ENCODE measurements around the gene MRLN. TPM values are rescaled to one million over a fixed set of nuclear protein-coding genes. Genes with fewer than 3 reads are reported as not detected.
"Not testable (repeated sequence)": the region's sequence is repeated elsewhere in the genome, so short reads cannot be mapped to it uniquely, and the experiment has no call there.

Gene MRLN
- total RNA-seq: not detected

DNA sequence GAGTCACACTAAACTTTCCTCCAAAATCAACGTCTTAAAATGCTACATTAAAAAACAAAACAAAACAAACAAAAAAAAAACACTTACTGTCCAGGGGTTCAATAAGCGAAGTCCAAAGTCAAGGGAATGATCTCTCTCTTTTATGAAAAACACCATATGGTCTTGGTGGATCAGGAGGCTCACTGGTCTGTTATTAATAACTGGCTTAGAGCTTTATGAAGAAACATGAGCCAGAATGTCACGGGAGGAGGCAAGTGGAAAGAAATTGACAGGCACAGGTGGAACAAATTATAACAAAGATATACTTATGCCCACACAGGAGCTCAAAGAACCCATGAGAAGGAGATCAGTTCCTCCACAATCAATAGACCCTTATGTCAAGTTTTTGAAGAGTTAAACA lies at the start of gene MRLN:
Gene MRLN, minus strand, starts transcription at position 189 of the 400 bp plus-strand sequence.
- no peak for ATAC-seq

GRCh38 chr10:59801171-59801570 lies 47.9 kb upstream of the MRLN start:
- no peak for ATAC-seq
- DNase-seq (ENCODE audit: low spot score): no peak

More for the DNA sequence above, at the start of gene MRLN:
- DNase-seq (ENCODE audit: low spot score): no peak

GRCh38 chr10:59799421-59799820 lies 46.2 kb upstream of the MRLN start:
- no peak for ATAC-seq
- DNase-seq (ENCODE audit: low spot score): no peak

DNA sequence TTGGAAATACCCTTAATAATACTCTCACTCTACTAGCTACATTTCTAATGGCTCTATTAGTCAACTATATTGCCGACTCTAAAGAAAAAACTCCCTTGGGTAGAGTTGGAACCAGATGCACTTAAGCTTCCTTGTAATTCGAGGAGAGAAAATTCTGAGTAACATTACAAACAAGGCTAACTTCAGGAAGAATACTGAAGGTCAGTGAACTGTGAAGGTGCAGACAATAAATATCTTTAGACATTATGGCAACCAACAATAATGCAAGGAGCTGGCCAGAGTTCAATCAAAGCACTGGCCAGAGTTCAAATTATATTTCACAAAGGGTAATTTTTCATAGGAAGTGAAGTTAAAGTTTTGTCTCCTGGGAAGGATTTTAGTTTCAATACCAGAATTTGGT lies 40.7 kb upstream of the MRLN start:
- no peak for ATAC-seq
- no peak for DNase-seq (ENCODE audit: low spot score)

DNA sequence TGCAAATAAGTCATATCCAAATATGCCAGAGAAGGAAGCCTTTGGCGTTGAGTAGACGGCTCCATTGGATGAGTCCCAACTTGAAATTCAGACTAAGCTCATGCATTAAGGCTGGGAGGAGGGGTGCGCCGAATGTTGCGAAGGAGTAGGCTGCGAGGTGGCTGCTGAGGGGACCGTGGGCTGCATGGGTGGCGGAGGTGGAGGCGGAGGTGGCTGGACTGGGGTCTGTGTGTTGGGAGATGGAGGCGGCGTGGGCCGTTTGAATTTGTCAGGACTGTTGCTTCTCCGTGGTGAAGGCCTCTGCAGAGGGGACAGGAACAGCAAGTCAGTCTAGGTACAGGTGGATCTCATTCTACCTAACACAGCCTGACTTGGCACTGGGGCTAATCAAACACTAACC lies 39.6 kb upstream of the MRLN start:
- DNase-seq (ENCODE audit: low spot score) (no peak), ATAC-seq (no peak)

GRCh38 chr10:59791601-59792000 lies 38.3 kb upstream of the MRLN start:
- DNase-seq (ENCODE audit: low spot score) (no peak), ATAC-seq (no peak)

GRCh38 chr10:59790080-59790479 lies 36.8 kb upstream of the MRLN start:
- ATAC-seq; DNase-seq (ENCODE audit: low spot score): not testable (repeated sequence)

DNA sequence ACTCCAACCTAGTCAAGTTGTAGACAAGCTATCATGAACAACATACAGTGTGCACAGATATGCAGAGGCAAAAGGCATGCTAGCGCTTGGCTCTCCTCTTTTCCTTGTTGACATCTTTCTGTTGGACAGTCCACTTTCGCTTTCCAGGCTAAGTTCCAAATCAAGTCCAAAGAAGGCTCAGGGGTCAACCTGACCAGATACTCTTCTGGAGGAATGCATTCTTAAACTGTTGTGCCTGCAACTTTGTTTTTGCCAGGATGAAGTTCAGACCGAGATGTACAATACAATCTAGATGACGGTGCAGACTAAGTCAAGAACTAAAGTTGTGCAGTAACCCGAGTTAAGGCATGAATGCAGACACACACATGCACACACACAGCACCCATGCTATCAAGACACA lies 35.7 kb upstream of the MRLN start:
- peak; percentile 36 for ATAC-seq
- DNase-seq (ENCODE audit: low spot score): not testable (repeated sequence)

DNA sequence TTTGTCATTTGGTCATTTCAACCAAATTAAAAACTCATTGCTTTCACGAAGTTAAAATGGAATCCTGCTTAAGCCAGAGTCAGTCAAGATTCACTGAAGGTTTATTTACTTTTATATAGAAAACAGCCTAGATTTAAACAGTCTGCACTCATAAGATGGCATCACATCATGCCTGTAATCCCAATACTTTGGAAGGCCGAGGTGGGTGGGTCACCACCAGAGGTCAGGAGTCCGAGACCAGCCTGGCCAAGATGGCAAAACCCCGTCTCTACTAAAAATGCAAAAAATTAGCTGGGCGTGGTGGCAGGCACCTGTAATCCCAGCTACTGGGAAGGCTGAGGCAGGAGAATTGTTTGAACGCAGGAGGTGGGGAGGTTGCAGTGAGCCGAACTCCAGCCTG lies 33.8 kb upstream of the MRLN start:
- DNase-seq (ENCODE audit: low spot score); ATAC-seq: not testable (repeated sequence)

GRCh38 chr10:59785476-59785875 lies 32.2 kb upstream of the MRLN start:
- ATAC-seq; DNase-seq (ENCODE audit: low spot score): not testable (repeated sequence)

DNA sequence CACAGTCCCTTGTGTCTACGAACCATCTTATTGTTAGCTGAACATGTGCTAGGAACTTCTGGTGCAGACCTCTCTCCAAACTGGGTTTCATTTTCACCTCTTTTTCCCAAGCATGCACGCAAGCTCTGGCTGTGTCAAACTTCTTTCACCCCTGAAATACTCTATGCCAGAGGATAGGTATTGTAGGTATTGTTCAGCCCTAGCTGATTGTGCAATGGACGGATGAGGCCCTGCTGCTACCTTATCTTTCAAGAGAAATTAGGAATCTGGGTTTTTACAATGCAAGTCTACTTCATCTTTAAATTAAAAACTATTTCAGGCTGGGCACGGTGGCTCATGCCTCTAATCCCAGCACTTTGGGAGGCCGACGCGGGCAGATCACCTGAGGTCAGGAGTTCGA lies 28.3 kb upstream of the MRLN start:
- DNase-seq (ENCODE audit: low spot score) (no peak), ATAC-seq (no peak)

DNA sequence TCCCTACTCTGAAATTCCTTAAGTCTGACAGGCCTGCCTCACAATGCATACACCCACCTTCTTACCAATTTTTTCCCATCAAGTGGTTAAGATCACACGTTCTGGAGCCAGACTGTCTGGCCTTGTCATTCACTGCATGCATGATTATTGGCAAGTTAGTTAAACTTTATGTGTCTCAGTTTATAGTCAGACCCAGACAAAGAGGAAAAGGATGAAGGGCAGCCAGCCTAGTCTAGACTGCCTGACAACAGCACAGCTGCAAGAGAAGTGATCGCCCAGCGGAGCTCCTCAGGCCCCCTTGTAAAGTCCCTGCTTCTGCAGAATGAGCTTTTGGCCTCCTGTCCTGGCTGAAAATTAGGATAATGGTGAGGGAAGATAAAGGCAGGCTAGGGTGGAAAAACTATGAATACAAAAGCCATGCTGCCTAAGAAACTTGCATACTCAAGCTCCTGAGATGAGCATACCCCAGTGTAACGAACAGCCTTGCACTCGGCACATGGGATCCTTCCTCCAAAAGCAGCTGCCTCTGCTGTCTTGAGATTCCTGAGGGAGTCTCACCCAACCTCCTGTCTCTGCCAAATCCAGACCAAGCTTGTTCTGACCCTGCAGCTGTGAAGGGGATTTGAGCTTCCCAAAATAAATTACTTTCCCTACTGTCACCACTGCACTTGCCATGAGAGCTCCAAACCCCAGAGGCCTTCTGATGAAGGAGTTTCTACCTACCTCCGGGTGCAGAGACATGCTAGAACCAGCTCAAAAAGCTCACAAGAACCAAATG lies 26.7 kb upstream of the MRLN start:
- DNase-seq (ENCODE audit: low spot score) (no peak), ATAC-seq (no peak)

- DNase-seq (ENCODE audit: low spot score): no peak
- ATAC-seq: no peak
Observed at GRCh38 chr10:59774451-59774850, 21.2 kb upstream of the MRLN start.

GRCh38 chr10:59773088-59773487 lies 19.8 kb upstream of the MRLN start:
- no peak for ATAC-seq
- no peak for DNase-seq (ENCODE audit: low spot score)

DNA sequence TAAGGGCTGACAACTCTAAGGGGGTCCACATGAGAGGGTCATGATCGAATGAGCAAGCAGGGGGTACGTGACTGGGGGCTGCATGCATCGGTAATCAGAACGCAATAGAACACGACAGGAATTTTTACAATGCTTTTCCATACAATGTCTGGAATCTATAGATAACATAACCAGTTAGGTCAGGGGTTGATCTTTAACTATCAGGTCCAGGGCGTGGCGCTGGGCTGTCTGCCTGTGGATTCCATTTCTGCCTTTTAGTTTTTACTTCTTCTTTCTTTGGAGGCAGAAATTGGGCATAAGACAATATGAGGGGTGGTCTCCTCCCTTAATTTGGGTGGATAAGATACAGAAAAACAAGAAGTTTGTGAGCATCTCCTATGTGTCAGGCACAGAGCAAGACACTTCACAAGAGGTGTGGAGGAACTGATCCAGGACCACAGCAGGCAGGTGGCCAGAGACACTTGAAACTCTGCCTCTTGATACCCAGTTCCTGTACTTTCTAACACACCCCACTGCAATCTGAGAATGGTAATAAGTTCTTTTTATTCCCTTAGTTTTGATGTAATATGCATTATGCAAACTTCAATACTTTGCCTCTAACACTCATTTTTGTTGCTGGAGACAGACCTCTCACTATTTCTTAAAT lies 18.0 kb upstream of the MRLN start:
- ATAC-seq (no peak), DNase-seq (ENCODE audit: low spot score) (no peak)

- no peak for DNase-seq (ENCODE audit: low spot score)
- no peak for ATAC-seq
Observed at GRCh38 chr10:59770689-59771088, 17.4 kb upstream of the MRLN start.

- ATAC-seq (no peak), DNase-seq (ENCODE audit: low spot score) (no peak)
Observed at GRCh38 chr10:59762505-59762904, 9.2 kb upstream of the MRLN start.

DNA sequence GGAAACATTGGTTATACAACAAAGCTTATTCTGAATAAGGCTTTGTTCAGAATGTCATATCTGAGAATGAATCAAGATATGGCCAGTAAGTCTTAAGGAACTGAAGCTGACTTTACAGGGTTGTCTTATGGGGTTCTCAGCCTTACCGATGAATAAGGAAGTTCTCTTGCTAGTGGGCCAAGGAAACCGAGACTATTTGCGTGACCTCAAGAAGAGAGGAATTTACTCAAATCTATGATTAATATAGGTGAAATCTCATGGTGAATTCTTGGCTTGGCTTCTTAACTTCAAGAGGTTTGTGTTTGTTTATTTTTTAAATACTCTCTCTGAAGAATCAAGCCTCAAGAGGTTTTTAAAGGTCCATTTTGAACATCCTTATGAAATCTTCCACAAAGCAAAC lies 4.7 kb upstream of the MRLN start:
- no peak for ATAC-seq

GRCh38 chr10:59754951-59755350 lies 1.7 kb upstream of the MRLN start:
- ATAC-seq (no peak), DNase-seq (ENCODE audit: low spot score) (no peak)

More for the DNA sequence above, 4.7 kb upstream of the MRLN start:
- no peak for DNase-seq (ENCODE audit: low spot score)

- DNase-seq (ENCODE audit: low spot score) (no peak), ATAC-seq (no peak)
Observed at GRCh38 chr10:59752278-59752940, 846 bp downstream of the MRLN start.

GRCh38 chr10:59750155-59750945 lies 2.9 kb downstream of the MRLN start:
- no peak for ATAC-seq
- DNase-seq (ENCODE audit: low spot score): no peak

All from left lobe of liver (tissue), 2 donors.